ENCODE results near the gene FBXW8.

FBXW8 gene

DNA sequence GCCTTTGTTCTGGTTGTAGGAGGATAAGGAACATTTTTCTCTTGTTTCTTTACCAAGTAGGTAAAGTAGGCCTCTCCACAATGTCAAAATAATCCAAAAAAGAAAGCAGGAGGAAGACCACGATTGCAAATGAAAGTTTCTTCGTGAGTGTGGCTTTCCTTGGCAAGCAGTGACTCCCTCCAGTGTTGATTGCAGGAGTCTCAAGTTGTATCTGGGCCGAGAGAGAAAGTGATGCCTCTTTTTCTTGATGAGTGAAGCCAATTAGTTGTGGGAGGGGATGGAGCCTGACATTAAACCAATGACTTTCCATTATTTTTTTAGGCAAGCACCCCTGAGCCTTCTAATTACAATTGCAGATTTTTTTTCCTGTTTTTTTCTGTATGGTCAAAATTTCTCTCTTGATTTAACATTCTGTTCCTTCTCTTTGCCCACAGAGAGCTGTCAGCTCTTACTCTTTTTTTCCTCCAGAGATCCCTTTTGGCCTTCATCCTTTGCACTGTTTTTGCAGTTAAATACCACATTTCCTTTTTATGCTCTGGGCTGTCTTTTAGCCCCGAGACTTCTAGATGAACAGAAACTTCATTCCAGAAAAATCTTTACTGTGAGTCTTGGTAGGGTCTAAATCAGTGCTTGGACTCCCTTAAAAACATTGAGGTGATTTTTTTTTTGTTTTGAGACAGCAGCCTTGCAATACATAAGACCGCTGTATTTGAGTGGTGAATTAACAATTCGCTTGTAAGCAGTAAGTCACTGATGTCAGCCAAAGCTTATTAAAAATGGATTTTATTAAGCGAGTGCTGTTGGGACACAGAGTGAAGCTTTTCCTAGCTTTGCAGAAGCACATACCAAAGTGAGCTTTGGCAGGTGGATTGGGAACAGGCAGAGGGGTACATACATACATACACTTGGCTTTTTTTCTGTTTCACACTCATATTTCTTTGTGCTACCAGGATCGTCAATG, 15.8 kb downstream of the FBXW8 start:
- no peak for TF ChIP-seq ZFX (IDR thresholded peaks at IDR 0.05)
- TF ChIP-seq, protein P1, sequence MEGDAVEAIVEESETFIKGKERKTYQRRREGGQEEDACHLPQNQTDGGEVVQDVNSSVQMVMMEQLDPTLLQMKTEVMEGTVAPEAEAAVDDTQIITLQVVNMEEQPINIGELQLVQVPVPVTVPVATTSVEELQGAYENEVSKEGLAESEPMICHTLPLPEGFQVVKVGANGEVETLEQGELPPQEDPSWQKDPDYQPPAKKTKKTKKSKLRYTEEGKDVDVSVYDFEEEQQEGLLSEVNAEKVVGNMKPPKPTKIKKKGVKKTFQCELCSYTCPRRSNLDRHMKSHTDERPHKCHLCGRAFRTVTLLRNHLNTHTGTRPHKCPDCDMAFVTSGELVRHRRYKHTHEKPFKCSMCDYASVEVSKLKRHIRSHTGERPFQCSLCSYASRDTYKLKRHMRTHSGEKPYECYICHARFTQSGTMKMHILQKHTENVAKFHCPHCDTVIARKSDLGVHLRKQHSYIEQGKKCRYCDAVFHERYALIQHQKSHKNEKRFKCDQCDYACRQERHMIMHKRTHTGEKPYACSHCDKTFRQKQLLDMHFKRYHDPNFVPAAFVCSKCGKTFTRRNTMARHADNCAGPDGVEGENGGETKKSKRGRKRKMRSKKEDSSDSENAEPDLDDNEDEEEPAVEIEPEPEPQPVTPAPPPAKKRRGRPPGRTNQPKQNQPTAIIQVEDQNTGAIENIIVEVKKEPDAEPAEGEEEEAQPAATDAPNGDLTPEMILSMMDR (conservative IDR thresholded peaks at IDR 0.05), result no peak

DNA sequence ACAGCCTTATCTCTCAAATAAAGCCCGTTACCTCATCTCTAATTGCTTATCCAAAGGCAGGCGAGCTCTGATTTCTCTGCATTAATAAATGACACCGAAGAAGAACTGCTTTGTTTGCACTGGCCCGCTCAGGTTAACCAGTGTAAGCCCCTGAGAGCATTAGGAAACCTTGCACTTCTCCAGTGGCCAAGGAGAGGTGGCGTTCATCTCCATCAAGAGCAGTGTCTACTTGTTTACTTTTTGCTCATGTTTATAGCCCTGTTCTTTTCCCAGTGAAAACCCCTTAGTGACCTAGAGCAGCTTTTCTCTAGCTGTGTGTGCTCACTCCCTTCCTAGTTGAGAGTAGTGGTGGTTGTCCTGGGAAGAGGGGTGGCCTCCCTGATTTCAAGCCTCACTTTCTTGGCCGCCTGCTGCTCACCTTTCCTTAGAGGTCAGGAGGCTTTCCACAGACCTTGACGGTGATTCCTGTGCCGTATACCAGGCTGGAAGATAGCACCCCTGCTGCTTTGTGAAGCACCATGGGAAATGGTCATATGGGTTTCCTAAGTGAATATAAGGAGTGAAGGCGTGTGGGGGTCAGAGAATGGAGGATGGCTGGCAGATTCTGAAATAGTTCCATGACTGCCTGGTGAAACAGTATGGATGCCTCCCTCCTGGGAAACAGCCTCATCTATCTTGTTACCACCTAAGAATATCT, 16.6 kb downstream of the FBXW8 start:
- no peak overlapping the region for H3K27ac ChIP-seq
- TF ChIP-seq, protein P1 (conservative IDR thresholded peaks at IDR 0.05), result no peak
- no peak for TF ChIP-seq ZFX (IDR thresholded peaks at IDR 0.05)

More for the DNA sequence above, 15.8 kb downstream of the FBXW8 start:
- no peak overlapping the region for H3K27ac ChIP-seq

DNA sequence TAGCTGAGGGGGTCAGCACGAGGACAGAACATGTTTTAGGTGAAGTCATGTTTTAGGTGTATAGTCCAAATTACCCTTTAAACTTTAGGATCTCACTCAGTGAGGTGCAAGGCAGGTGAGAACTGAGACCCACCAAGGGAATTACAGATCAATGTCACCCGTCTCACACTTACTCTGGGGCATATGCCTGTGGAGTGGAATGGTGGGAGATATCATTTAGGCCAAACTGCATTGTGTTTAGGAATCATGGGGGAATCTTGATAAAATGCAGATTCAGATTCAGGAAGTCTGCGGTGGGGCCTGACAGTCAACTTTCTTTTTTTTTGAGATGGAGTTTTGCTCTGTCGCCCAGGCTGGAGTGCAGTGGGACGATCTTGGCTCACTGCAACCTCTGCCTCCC, 17.8 kb downstream of the FBXW8 start:
- TF ChIP-seq ZFX (IDR thresholded peaks at IDR 0.05), result no peak
- TF ChIP-seq, protein P1 (conservative IDR thresholded peaks at IDR 0.05), result no peak
- H3K27ac ChIP-seq, result no peak overlapping the region

DNA sequence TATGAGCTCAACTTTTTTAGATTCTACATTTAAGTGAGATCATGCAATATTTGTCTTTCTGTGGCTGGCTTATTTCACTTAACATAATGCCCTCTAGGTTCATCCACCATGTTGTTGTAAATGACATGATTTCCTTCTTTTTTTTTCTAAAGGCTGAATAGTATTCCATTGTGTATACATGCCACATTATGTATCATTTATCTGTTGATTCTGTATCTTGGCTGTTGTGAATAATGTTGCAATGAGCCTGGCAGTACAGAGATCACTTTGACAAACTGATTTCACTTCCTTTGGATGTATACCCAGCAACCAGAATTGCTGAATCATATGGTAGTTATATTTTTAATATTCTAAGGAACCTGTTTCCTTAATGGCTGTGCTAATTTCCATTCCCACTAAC, 19.1 kb downstream of the FBXW8 start:
- H3K27ac ChIP-seq, result no peak overlapping the region
- TF ChIP-seq, protein P1 (conservative IDR thresholded peaks at IDR 0.05), result no peak
- no peak for TF ChIP-seq ZFX (IDR thresholded peaks at IDR 0.05)

DNA sequence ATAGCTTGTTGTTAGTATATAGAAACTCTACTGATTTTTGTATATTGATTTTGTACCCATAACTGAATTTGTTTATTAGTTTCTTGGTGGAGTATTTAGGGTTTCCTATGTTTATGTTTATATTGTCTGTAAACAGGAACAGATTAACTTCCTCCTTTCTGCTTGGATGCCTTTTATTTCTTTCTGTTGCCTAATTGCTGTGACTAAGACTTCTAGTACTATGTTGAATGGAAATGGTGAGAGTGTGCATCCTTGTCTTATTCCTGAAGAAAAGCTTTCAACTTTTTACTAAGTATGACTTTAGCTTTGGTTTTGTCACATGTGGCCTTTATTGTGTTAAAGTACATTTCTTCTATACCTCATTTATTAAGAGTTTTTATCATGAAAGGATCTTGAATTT, 20.9 kb downstream of the FBXW8 start:
- TF ChIP-seq, protein P1 (conservative IDR thresholded peaks at IDR 0.05), result no peak
- no peak for TF ChIP-seq ZFX (IDR thresholded peaks at IDR 0.05)
- no peak overlapping the region for H3K27ac ChIP-seq

DNA sequence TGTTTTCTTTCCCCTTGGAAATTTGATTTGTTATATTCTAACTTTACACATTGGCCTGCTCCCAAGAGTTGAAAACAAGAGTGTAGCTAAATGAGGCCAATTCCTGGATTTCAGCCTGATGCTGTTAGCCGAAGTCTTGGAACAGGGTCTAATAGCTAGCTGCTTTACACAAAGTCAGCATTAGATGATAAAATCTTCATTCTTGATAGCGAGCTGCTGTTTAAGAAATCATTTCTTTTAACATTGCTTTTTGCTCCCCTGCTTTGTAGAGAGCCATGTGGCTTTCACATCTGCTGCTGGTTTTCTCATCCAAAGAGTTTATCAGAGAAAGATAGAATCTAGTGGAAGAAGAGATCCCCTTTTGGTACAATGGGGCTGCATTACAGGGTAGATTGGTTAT, 22.3 kb downstream of the FBXW8 start:
- H3K27ac ChIP-seq, result no peak overlapping the region
- TF ChIP-seq, protein P1 (conservative IDR thresholded peaks at IDR 0.05), result no peak
- no peak for TF ChIP-seq ZFX (IDR thresholded peaks at IDR 0.05)
